ENCODE results near the gene ANKDD1A.

Gene ANKDD1A

DNA sequence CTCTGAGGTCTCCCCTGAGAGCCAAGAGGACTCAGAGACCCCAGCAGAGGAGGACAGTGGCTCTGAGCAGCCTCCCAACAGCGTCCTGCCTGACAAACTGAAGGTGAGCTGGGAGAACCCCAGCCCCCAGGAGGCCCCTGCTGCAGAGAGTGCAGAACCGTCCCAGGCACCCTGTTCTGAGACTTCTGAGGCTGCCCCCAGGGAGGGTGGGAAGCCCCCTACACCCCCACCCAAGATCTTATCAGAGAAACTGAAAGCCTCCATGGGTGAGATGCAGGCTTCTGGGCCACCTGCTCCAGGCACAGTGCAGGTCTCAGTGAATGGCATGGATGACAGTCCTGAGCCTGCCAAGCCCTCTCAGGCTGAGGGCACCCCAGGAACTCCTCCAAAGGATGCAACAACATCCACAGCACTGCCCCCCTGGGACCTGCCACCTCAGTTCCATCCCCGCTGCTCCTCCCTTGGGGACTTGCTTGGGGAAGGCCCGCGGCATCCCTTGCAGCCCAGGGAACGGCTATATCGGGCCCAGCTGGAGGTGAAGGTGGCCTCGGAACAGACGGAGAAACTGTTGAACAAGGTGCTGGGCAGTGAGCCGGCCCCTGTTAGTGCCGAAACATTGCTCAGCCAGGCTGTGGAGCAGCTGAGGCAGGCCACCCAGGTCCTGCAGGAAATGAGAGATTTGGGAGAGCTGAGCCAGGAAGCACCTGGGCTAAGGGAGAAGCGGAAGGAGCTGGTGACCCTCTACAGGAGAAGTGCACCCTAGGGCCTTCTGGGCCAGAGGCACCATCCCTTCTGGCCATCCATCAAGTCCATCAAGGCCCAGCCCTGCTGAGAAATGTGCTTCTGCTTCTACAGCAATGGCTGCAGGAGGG lies 46.3 kb upstream of the ANKDD1A start:
- no CpG with 5 or more reads among the region's 12 CpGs for WGBS (ENCODE audit: extremely low coverage, insufficient coverage, insufficient read length)
- Histone ChIP-seq H3K4me3 (ENCODE audit: low read depth, low read length) (no peak overlapping the region), H3K27ac (ENCODE audit: low read depth, low read length) (no peak overlapping the region), H3K9ac (ENCODE audit: low read length) (no peak overlapping the region), H4K91ac (ENCODE audit: low read depth, low read length) (no peak overlapping the region), H3K9me3 (ENCODE audit: insufficient read depth, low read depth, low read length) (peaks cover 1% of the 10 kb centered on the region), H3K36me3 (ENCODE audit: control insufficient read depth in 1 of 2, insufficient read depth in 2 of 2, low read length in 2 of 2) (peaks cover 45 to 47% of the 10 kb centered on the region in 2 experiments), H3K18ac (ENCODE audit: low read length) (no peak overlapping the region), H4K8ac (ENCODE audit: low read depth, low read length) (no peak overlapping the region), H3K4me1 (ENCODE audit: control insufficient read depth in 1 of 2, insufficient read depth in 2 of 2, low read length in 2 of 2) (peaks cover 5 to 6% of the 10 kb centered on the region in 2 experiments), H3K23ac (ENCODE audit: low read length) (no peak overlapping the region), H3K4ac (ENCODE audit: low read depth, low read length) (no peak overlapping the region), H2BK5ac (ENCODE audit: low read depth, low read length, poor library complexity) (no peak overlapping the region), H3K79me2 (ENCODE audit: control insufficient read depth, insufficient read depth, low read length, poor library complexity) (no peaks in the 10 kb centered on the region), H4K12ac (ENCODE audit: low read depth, low read length) (no peak overlapping the region), H3K79me1 (ENCODE audit: low read length) (no peaks in the 10 kb centered on the region), H2AK5ac (ENCODE audit: low read length) (no peak overlapping the region), H3K27me3 (ENCODE audit: insufficient read depth, low read length) (no peaks in the 10 kb centered on the region), H3K14ac (ENCODE audit: low read length) (no peak overlapping the region), H2BK120ac (ENCODE audit: insufficient read depth, low read length, poor library complexity) (no peak overlapping the region), H2BK12ac (ENCODE audit: low read length) (no peak overlapping the region), H3K4me2 (ENCODE audit: low read length) (no peak overlapping the region), H2AFZ (ENCODE audit: insufficient read depth, low read length, poor library complexity) (no peak overlapping the region)
- no peak for DNase-seq

- no peak overlapping the region for H4K12ac ChIP-seq (ENCODE audit: low read depth, low read length)
- no CpG with 5 or more reads among the region's 6 CpGs for WGBS (ENCODE audit: extremely low coverage, insufficient coverage, insufficient read length)
- no peak overlapping the region for H2BK12ac ChIP-seq (ENCODE audit: low read length)
- H3K4me3 ChIP-seq (ENCODE audit: low read depth, low read length): no peak overlapping the region
- H4K91ac ChIP-seq (ENCODE audit: low read depth, low read length): no peak overlapping the region
- no peak overlapping the region for H2AK5ac ChIP-seq (ENCODE audit: low read length)
- H3K4me2 ChIP-seq (ENCODE audit: low read length): no peak overlapping the region
- H3K14ac ChIP-seq (ENCODE audit: low read length): no peak overlapping the region
- H2AFZ ChIP-seq (ENCODE audit: insufficient read depth, low read length, poor library complexity): no peak overlapping the region
- peaks cover 5 to 6% of the 10 kb centered on the region in 2 experiments for H3K4me1 ChIP-seq (ENCODE audit: control insufficient read depth in 1 of 2, insufficient read depth in 2 of 2, low read length in 2 of 2)
- H3K79me1 ChIP-seq (ENCODE audit: low read length): no peaks in the 10 kb centered on the region
- peaks cover 1% of the 10 kb centered on the region for H3K9me3 ChIP-seq (ENCODE audit: insufficient read depth, low read depth, low read length)
- no peak overlapping the region for H3K18ac ChIP-seq (ENCODE audit: low read length)
- DNase-seq: no peak
- H3K4ac ChIP-seq (ENCODE audit: low read depth, low read length): no peak overlapping the region
- H2BK120ac ChIP-seq (ENCODE audit: insufficient read depth, low read length, poor library complexity): no peak overlapping the region
- H3K79me2 ChIP-seq (ENCODE audit: control insufficient read depth, insufficient read depth, low read length, poor library complexity): no peaks in the 10 kb centered on the region
- no peak overlapping the region for H3K23ac ChIP-seq (ENCODE audit: low read length)
- no peaks in the 10 kb centered on the region for H3K27me3 ChIP-seq (ENCODE audit: insufficient read depth, low read length)
- H2BK5ac ChIP-seq (ENCODE audit: low read depth, low read length, poor library complexity): no peak overlapping the region
- no peak overlapping the region for H3K27ac ChIP-seq (ENCODE audit: low read depth, low read length)
- H3K9ac ChIP-seq (ENCODE audit: low read length): no peak overlapping the region
- H3K36me3 ChIP-seq (ENCODE audit: control insufficient read depth in 1 of 2, insufficient read depth in 2 of 2, low read length in 2 of 2): peaks cover 40 to 41% of the 10 kb centered on the region in 2 experiments
- H4K8ac ChIP-seq (ENCODE audit: low read depth, low read length): no peak overlapping the region
These were observed 45.6 kb upstream of the ANKDD1A start for GRCh38 chr15:64865998-64866520.

- H3K36me3 ChIP-seq (ENCODE audit: control insufficient read depth in 1 of 2, insufficient read depth in 2 of 2, low read length in 2 of 2): peaks cover 20 to 24% of the 10 kb centered on the region in 2 experiments
- H2BK5ac ChIP-seq (ENCODE audit: low read depth, low read length, poor library complexity): no peak overlapping the region
- H2BK12ac ChIP-seq (ENCODE audit: low read length): no peak overlapping the region
- H3K9ac ChIP-seq (ENCODE audit: low read length): no peak overlapping the region
- no peak overlapping the region for H3K14ac ChIP-seq (ENCODE audit: low read length)
- no peak overlapping the region for H4K8ac ChIP-seq (ENCODE audit: low read depth, low read length)
- H3K4me3 ChIP-seq (ENCODE audit: low read depth, low read length): no peak overlapping the region
- H2BK120ac ChIP-seq (ENCODE audit: insufficient read depth, low read length, poor library complexity): no peak overlapping the region
- no peaks in the 10 kb centered on the region for H3K27me3 ChIP-seq (ENCODE audit: insufficient read depth, low read length)
- no peak overlapping the region for H3K4ac ChIP-seq (ENCODE audit: low read depth, low read length)
- DNase-seq: no peak
- H3K79me1 ChIP-seq (ENCODE audit: low read length): peaks cover 4% of the 10 kb centered on the region
- no peak overlapping the region for H4K12ac ChIP-seq (ENCODE audit: low read depth, low read length)
- no peak overlapping the region for H2AK5ac ChIP-seq (ENCODE audit: low read length)
- no peaks in the 10 kb centered on the region for H3K9me3 ChIP-seq (ENCODE audit: insufficient read depth, low read depth, low read length)
- H3K27ac ChIP-seq (ENCODE audit: low read depth, low read length): no peak overlapping the region
- no peak overlapping the region for H3K18ac ChIP-seq (ENCODE audit: low read length)
- H2AFZ ChIP-seq (ENCODE audit: insufficient read depth, low read length, poor library complexity): no peak overlapping the region
- H3K79me2 ChIP-seq (ENCODE audit: control insufficient read depth, insufficient read depth, low read length, poor library complexity): no peaks in the 10 kb centered on the region
- H3K4me2 ChIP-seq (ENCODE audit: low read length): no peak overlapping the region
- H4K91ac ChIP-seq (ENCODE audit: low read depth, low read length): no peak overlapping the region
- peaks cover 5 to 13% of the 10 kb centered on the region in 2 experiments for H3K4me1 ChIP-seq (ENCODE audit: control insufficient read depth in 1 of 2, insufficient read depth in 2 of 2, low read length in 2 of 2)
- no peak overlapping the region for H3K23ac ChIP-seq (ENCODE audit: low read length)
These were observed 42.2 kb upstream of the ANKDD1A start for GRCh38 chr15:64869501-64869900.

DNA sequence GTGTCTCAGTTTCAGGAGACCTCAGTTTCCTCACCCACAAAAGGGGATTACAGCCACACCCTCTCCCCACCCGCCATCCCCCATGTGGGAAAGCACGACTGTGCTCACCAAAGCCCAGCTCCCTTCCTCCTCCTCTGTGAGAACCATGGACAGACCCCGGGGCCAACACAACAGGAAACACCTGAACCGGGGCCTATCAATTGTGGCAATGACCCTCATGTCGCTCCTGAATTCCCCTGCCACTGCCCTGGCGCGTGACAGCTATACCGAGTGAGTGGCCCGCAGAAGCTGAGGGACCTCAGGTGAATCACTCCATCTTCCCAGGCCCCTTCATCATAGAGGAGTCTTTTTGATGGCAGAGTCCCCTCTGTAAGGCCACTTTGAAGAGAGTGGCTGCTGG lies 41.3 kb upstream of the ANKDD1A start:
- Histone ChIP-seq H3K36me3 (ENCODE audit: control insufficient read depth in 1 of 2, insufficient read depth in 2 of 2, low read length in 2 of 2) (peaks cover 12 to 17% of the 10 kb centered on the region in 2 experiments), H3K4ac (ENCODE audit: low read depth, low read length) (no peak overlapping the region), H4K91ac (ENCODE audit: low read depth, low read length) (no peak overlapping the region), H4K12ac (ENCODE audit: low read depth, low read length) (no peak overlapping the region), H4K8ac (ENCODE audit: low read depth, low read length) (no peak overlapping the region), H3K9ac (ENCODE audit: low read length) (no peak overlapping the region), H3K27ac (ENCODE audit: low read depth, low read length) (no peak overlapping the region), H2BK120ac (ENCODE audit: insufficient read depth, low read length, poor library complexity) (no peak overlapping the region), H2BK12ac (ENCODE audit: low read length) (no peak overlapping the region), H3K4me1 (ENCODE audit: control insufficient read depth in 1 of 2, insufficient read depth in 2 of 2, low read length in 2 of 2) (peaks cover 5 to 13% of the 10 kb centered on the region in 2 experiments), H3K79me2 (ENCODE audit: control insufficient read depth, insufficient read depth, low read length, poor library complexity) (no peaks in the 10 kb centered on the region), H2AK5ac (ENCODE audit: low read length) (no peak overlapping the region), H3K23ac (ENCODE audit: low read length) (no peak overlapping the region), H3K79me1 (ENCODE audit: low read length) (peaks cover 4% of the 10 kb centered on the region), H3K9me3 (ENCODE audit: insufficient read depth, low read depth, low read length) (no peaks in the 10 kb centered on the region), H3K18ac (ENCODE audit: low read length) (no peak overlapping the region), H3K14ac (ENCODE audit: low read length) (no peak overlapping the region), H2AFZ (ENCODE audit: insufficient read depth, low read length, poor library complexity) (no peak overlapping the region), H3K4me3 (ENCODE audit: low read depth, low read length) (no peak overlapping the region), H3K4me2 (ENCODE audit: low read length) (no peak overlapping the region), H2BK5ac (ENCODE audit: low read depth, low read length, poor library complexity) (no peak overlapping the region), H3K27me3 (ENCODE audit: insufficient read depth, low read length) (no peaks in the 10 kb centered on the region)
- no CpG with 5 or more reads among the region's 9 CpGs for WGBS (ENCODE audit: extremely low coverage, insufficient coverage, insufficient read length)
- no peak for DNase-seq
